Measurements from ENCODE around the gene MCRIP2. TPM values are rescaled to one million over a fixed set of nuclear protein-coding genes. Genes with fewer than 3 reads are reported as not detected.
A peak's percentile ranks its signal among the peaks of the same experiment; 100 is the strongest.

The MCRIP2 gene
- total RNA-seq, 4 donors from 2014 or later = 2.6 to 62.0 (median 17.0) TPM

DNA sequence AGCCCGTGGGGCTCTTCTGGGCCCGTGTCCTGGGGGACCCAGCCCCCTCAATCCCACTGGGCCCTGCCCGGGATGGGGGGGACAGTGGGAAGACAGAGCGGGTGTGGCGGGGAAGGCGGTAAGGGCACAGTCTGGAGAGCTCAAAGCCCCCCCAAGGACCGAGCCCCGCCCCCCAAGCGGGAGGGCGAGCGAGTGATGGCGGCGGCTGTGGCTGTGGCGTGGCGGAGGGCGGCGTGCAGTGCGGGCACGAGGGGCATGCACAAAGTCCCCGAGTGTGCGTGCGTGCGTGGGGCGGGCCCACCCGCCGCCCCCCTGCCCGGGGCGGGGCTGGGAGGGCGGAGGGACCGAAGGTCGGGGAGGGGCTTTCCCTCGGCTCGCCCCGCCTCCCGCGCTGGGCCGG is 52.1 kb downstream of the MCRIP2 start:
- no peaks in the 10 kb centered on the region for H3K36me3 ChIP-seq
- intact Hi-C loops (cut with DNase I; ENCODE audit: low total_unique reads) = no loop called here
- H3K27me3 ChIP-seq = peaks cover 17 to 24% of the 10 kb centered on the region in 2 donors
- no peaks in the 10 kb centered on the region for H3K9me3 ChIP-seq
- no peak for DNase-seq
- H3K27ac ChIP-seq = no peak overlapping the region
- no peak overlapping the region for H3K4me3 ChIP-seq
- H3K4me1 ChIP-seq = peaks cover 7 to 23% of the 10 kb centered on the region in 2 donors
- TF ChIP-seq, protein P1, sequence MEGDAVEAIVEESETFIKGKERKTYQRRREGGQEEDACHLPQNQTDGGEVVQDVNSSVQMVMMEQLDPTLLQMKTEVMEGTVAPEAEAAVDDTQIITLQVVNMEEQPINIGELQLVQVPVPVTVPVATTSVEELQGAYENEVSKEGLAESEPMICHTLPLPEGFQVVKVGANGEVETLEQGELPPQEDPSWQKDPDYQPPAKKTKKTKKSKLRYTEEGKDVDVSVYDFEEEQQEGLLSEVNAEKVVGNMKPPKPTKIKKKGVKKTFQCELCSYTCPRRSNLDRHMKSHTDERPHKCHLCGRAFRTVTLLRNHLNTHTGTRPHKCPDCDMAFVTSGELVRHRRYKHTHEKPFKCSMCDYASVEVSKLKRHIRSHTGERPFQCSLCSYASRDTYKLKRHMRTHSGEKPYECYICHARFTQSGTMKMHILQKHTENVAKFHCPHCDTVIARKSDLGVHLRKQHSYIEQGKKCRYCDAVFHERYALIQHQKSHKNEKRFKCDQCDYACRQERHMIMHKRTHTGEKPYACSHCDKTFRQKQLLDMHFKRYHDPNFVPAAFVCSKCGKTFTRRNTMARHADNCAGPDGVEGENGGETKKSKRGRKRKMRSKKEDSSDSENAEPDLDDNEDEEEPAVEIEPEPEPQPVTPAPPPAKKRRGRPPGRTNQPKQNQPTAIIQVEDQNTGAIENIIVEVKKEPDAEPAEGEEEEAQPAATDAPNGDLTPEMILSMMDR (IDR thresholded peaks at IDR 0.05) = no peak

DNA sequence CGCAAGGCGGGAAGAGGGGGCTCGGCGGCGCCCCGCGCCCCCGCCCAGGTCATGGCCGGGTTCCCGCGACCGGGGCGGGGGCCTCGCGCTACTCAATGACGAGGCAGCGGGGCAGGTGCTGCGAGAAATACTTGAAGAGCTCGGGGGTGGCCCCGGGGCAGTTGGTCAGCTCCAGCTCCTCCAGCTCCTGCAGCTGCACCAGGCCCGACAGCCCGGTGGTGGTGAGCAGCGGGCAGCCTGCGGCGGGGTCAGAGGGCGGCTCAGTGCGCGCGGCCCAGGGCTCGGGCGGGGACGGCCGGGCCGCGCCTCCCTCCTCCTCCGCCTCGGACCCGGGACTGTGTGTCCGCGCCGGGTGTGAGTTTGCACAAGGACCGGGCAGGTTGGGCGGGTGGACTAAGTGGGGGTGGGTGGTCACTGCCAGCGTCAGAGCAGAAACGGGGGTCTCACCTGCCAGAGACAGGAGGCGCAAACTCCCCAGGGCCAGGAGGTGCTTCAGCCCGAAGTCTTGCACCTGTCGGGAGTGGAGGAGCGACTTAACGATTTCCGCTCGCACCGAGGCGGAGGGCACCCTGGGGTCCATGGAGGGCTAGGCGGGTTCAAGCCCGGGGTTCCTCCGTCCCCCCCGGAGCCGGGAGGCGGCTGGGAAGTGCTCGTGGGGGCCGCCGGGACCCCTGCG is 52.7 kb downstream of the MCRIP2 start:
- intact Hi-C loops (cut with DNase I; ENCODE audit: low total_unique reads) = no loop called here
- Histone ChIP-seq H3K4me1 (peaks cover 3 to 18% of the 10 kb centered on the region in 2 donors), H3K4me3 (no peak overlapping the region), H3K9me3 (no peaks in the 10 kb centered on the region), H3K27me3 (peaks cover 17 to 24% of the 10 kb centered on the region in 2 donors), H3K36me3 (no peaks in the 10 kb centered on the region), H3K27ac (no peak overlapping the region)
- no peak for DNase-seq
- TF ChIP-seq, protein P1 (IDR thresholded peaks at IDR 0.05) = no peak
- TF ChIP-seq POLR2A (IDR thresholded peaks at IDR 0.05) = no peak

DNA sequence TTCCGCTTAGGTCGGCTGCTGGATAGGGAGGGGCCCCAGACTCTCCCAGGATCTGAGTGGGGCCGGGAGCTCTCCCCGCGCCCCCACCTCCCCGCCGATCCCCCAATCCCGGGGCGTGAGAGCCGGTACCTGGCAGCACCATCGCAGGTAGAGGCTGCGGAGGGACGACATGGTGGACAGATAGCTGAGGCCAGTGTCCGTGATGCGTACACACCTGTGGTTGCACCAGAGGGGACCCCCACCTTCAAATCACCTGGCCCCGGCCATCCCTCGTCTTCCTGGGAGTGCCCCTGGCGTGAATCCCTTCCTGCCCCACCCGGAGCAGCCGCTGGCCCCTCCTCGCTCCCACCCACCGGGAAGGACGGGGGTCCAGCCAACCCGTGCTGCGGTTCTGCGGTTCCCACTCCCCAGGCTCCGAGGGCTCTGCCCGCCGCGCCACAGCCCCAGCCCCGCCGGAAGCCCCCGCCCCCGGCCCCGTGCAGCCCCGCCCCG is 53.3 kb downstream of the MCRIP2 start:
- Histone ChIP-seq H3K4me1 (peaks cover 0 to 12% of the 10 kb centered on the region in 2 donors), H3K27me3 (peaks cover 17 to 24% of the 10 kb centered on the region in 2 donors), H3K27ac (no peak overlapping the region), H3K4me3 (no peak overlapping the region), H3K36me3 (no peaks in the 10 kb centered on the region), H3K9me3 (no peaks in the 10 kb centered on the region)
- no peak for DNase-seq
- TF ChIP-seq, protein P1 (IDR thresholded peaks at IDR 0.05) = no peak
- TF ChIP-seq POLR2A (IDR thresholded peaks at IDR 0.05) = no peak
- intact Hi-C loops (cut with DNase I; ENCODE audit: low total_unique reads) = no loop called here

DNA sequence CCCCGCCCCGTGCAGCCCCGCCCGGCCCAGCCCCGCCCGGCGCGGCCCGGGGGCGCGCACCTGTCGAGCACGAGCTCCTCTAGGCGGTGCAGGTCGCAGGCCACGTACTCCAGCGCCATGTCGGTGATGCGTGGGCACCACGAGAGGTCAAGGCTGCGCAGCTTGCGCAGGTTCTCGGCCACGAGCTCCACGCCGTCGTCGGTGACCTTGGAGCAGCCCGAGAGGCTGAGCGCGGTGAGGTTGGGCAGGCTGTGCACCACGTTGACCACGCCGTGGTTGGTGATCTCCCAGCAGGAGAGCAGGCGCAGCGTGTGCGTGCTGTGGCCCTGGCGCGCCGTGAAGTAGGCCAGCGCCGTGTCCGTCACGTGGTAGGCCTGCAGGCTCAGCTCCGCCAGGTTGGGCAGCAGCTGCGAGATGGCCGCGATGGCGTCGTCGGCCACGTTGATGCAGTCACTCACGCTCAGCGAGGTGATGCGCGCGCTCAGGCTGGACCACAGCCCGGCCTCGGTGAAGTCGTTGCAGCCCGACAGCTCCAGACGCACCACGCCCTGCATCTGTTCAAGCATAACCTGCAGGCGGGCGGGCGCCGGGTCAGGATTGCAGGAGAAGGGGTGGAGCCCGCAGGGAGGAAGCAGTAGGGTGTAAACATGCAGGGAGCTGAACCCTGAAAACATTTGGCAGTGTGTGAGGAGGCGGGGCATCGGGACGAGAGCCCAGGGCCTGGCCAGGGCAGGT is 53.9 kb downstream of the MCRIP2 start:
- Histone ChIP-seq H3K9me3 (no peaks in the 10 kb centered on the region), H3K27ac (no peak overlapping the region), H3K4me3 (no peak overlapping the region), H3K27me3 (peaks cover 23 to 24% of the 10 kb centered on the region in 2 donors), H3K4me1 (peaks cover 0 to 12% of the 10 kb centered on the region in 2 donors), H3K36me3 (no peaks in the 10 kb centered on the region)
- intact Hi-C loops (cut with DNase I; ENCODE audit: low total_unique reads) = no loop called here
- TF ChIP-seq, protein P1 (IDR thresholded peaks at IDR 0.05) = no peak
- peak in 1 of 2 donors; percentile 21 for TF ChIP-seq POLR2A (IDR thresholded peaks at IDR 0.05)
- DNase-seq = no peak

Other genes with a start within 250 kb of the MCRIP2 start
- 10 to 100 TPM; 37.3 to 77.6 (median 62.2) TPM for gene NME4, start 244.6 kb upstream of the MCRIP2 start, total RNA-seq
- 100 to 1,000 TPM in 1 of 4 donors, 10 to 100 TPM in 3; 10.6 to 106 (median 31.9) TPM for gene DECR2, start 239.9 kb upstream of the MCRIP2 start, total RNA-seq
- gene RAB11FIP3, start 216.2 kb upstream of the MCRIP2 start, total RNA-seq = 10 to 100 TPM; 10.5 to 75.0 (median 49.4) TPM
- gene CAPN15, start 114.1 kb upstream of the MCRIP2 start, total RNA-seq = 10 to 100 TPM in 3 of 4 donors, 1 to 10 TPM in 1; 7.9 to 37.3 (median 19.3) TPM
- gene PRR35, start 81.4 kb upstream of the MCRIP2 start, total RNA-seq = not detected
- gene NHLRC4, start 74.8 kb upstream of the MCRIP2 start, total RNA-seq = 1 to 10 TPM; 1.2 to 7.5 (median 1.5) TPM
- gene PIGQ, start 71.9 kb upstream of the MCRIP2 start, total RNA-seq = 10 to 100 TPM in 3 of 4 donors, 1 to 10 TPM in 1; 10.0 to 56.9 (median 30.7) TPM
- 10 to 100 TPM in 2 of 4 donors, 1 to 10 TPM in 1, under 1 TPM in 1; 0.59 to 25.4 (median 14.3) TPM for gene RAB40C, start 51.8 kb upstream of the MCRIP2 start, total RNA-seq
- gene WFIKKN1, start 10.8 kb upstream of the MCRIP2 start, total RNA-seq = 1 to 10 TPM in 1 of 4 donors, under 1 TPM in 2, not detected in 1; 0.26 to 1.4 (median 0.76) TPM
- 100 to 1,000 TPM in 2 of 4 donors, 10 to 100 TPM in 2; 29.5 to 171 (median 97.1) TPM for gene METTL26, start 5.5 kb upstream of the MCRIP2 start, total RNA-seq
- gene WDR90, start 7.5 kb downstream of the MCRIP2 start, total RNA-seq = 10 to 100 TPM; 18.2 to 79.3 (median 46.9) TPM
- 10 to 100 TPM; 29.1 to 99.7 (median 71.7) TPM for gene RHOT2, start 26.3 kb downstream of the MCRIP2 start, total RNA-seq
- 1 to 10 TPM in 2 of 4 donors, not detected in 2; 1.5 to 2.0 TPM for gene RHBDL1, start 33.8 kb downstream of the MCRIP2 start, total RNA-seq
- 100 to 1,000 TPM in 2 of 4 donors, 10 to 100 TPM in 2; 62.7 to 212 (median 93.3) TPM for gene STUB1, start 38.6 kb downstream of the MCRIP2 start, total RNA-seq
- 100 to 1,000 TPM in 1 of 4 donors, 10 to 100 TPM in 3; 45.6 to 111 (median 57.4) TPM for gene JMJD8, start 42.5 kb downstream of the MCRIP2 start, total RNA-seq
- 10 to 100 TPM in 1 of 4 donors, 1 to 10 TPM in 3; 2.3 to 12.0 (median 4.2) TPM for gene WDR24, start 48.6 kb downstream of the MCRIP2 start, total RNA-seq
- gene FBXL16, start 64.0 kb downstream of the MCRIP2 start, total RNA-seq = under 1 TPM in 2 of 4 donors, not detected in 2; 0.21 to 0.37 TPM
- 10 to 100 TPM; 19.1 to 76.5 (median 26.7) TPM for gene METRN, start 73.3 kb downstream of the MCRIP2 start, total RNA-seq
- gene ANTKMT, start 79.3 kb downstream of the MCRIP2 start, total RNA-seq = 10 to 100 TPM in 3 of 4 donors, 1 to 10 TPM in 1; 6.2 to 21.1 (median 19.1) TPM
- gene CCDC78, start 84.6 kb downstream of the MCRIP2 start, total RNA-seq = 1 to 10 TPM in 3 of 4 donors, not detected in 1; 1.3 to 5.3 (median 2.3) TPM
- 1 to 10 TPM in 2 of 4 donors, not detected in 2; 1.0 to 3.4 TPM for gene HAGHL, start 85.3 kb downstream of the MCRIP2 start, total RNA-seq
- 10 to 100 TPM; 14.1 to 43.3 (median 25.0) TPM for gene CIAO3, start 99.2 kb downstream of the MCRIP2 start, total RNA-seq
- gene MSLN, start 118.9 kb downstream of the MCRIP2 start, total RNA-seq = 10 to 100 TPM in 3 of 4 donors, 1 to 10 TPM in 1; 4.6 to 30.8 (median 15.7) TPM
- 10 to 100 TPM in 3 of 4 donors, 1 to 10 TPM in 1; 5.9 to 80.0 (median 16.7) TPM for gene RPUSD1, start 146.6 kb downstream of the MCRIP2 start, total RNA-seq
- 100 to 1,000 TPM in 1 of 4 donors, 10 to 100 TPM in 2, under 1 TPM in 1; under 0.01 to 895 (median 31.1) TPM for gene CHTF18, start 146.8 kb downstream of the MCRIP2 start, total RNA-seq
- gene GNG13, start 158.9 kb downstream of the MCRIP2 start, total RNA-seq = not detected